Esophagus muscularis mucosa (tissue), 4 donors: ENCODE measurements around the gene NELL1. TPM values are rescaled to one million over a fixed set of nuclear protein-coding genes. Genes with fewer than 3 reads are reported as not detected.

Source experiments
- DNase-seq: peaks from one replicate; pipeline ENCODE4 v3.0.0-alpha.2; 2017; ENCODE audit errors: extremely low spot score
- H3K27ac ChIP-seq, 4 donors: fragments of 200-600 bp; sonication (generic); replicated peaks in 1 of 4; 1 replicate in 3 of 4; 2 replicates in 1 of 4; pipeline ENCODE4 v1.5.1; 2016 to 2019; ENCODE audit warnings: mild to moderate bottlenecking in 1 of 4
- H3K27me3 ChIP-seq, 4 donors: fragments of 200-600 bp; sonication (generic); one replicate each; pipeline versions ENCODE4 v1.5.1 to v1.6.0; 2016 to 2019
- H3K36me3 ChIP-seq, 4 donors: fragments of 200-600 bp; sonication (generic); one replicate each; pipeline ENCODE4 v1.5.1; 2016 to 2019
- H3K4me1 ChIP-seq, 4 donors: fragments of 200-600 bp; sonication (generic); one replicate each; pipeline ENCODE4 v1.5.1; 2016 to 2019
- H3K4me3 ChIP-seq, 4 donors: fragments of 200-600 bp; sonication (generic); 1 replicate in 2 of 4; 2 replicates in 2 of 4; pipeline ENCODE4 v1.5.1; 2016 to 2019; ENCODE audit warnings: mild to moderate bottlenecking in 4 of 4, moderate library complexity in 1 of 4
- H3K9me3 ChIP-seq, 4 donors: fragments of 200-600 bp; sonication (generic); 1 replicate in 3 of 4; 2 replicates in 1 of 4; pipeline ENCODE4 v1.5.1; 2016 to 2019
- CTCF ChIP-seq, 3 experiments: fragments of 200-600 bp in 2 of 3; fragments of 450-650 bp in 1 of 3; sonication (generic) in 2 of 3; IDR thresholded peaks; one replicate each; pipeline ENCODE4 v1.5.1; 2017 to 2019; ENCODE audit warnings: antibody characterized with exemption in 3 of 3, mild to moderate bottlenecking in 2 of 3, moderate library complexity in 1 of 3
- EP300 ChIP-seq: sonication (generic); formaldehyde crosslinking; IDR thresholded peaks from one replicate; pipeline ENCODE4 v1.6.1; 2017; ENCODE audit warnings: antibody characterized with exemption
- POLR2A ChIP-seq: fragments of 450-650 bp; IDR thresholded peaks from one replicate; pipeline ENCODE4 v1.6.1; 2017; ENCODE audit warnings: antibody characterized with exemption, moderate library complexity, mild to moderate bottlenecking, low read depth
- POLR2AphosphoS5 ChIP-seq, 2 donors: sonication (generic); formaldehyde crosslinking; IDR thresholded peaks; one replicate each; pipeline ENCODE4 v1.6.1; 2017; ENCODE audit warnings: antibody characterized with exemption in 2 of 2
- WGBS: methylation state at CpG from one replicate; pipeline ENCODE4 v1.1.5; 2018; 5-methylcytosine and 5-hydroxymethylcytosine counted together
- intact Hi-C: fragments of 100-400 bp; cut with DNase I; formaldehyde crosslinking; loops from one replicate; pipeline ENCODE4 v1.15.1; 2023
- total RNA-seq, 4 donors: library from RNA; depleted of rRNA; stranded (reverse); fragments of >200 nt; gene quantifications; one replicate each; pipeline versions ENCODE4 v1.1.0 to v1.2.1, GENCODE V29; 2016

Gene NELL1
- total RNA-seq, 4 donors from 2014 or later, result 0.65 to 2.7 (median 0.90) TPM

- intact Hi-C loops, result no loop called here
- H3K36me3 ChIP-seq, result no peaks in the 10 kb centered on the region
- H3K27me3 ChIP-seq, result peaks cover 0 to 15% (median 1%) of the 10 kb centered on the region in 4 donors
- no peak overlapping the region for H3K4me3 ChIP-seq
- no peak overlapping the region for H3K27ac ChIP-seq
- no peaks in the 10 kb centered on the region for H3K9me3 ChIP-seq
- DNase-seq, result no peak
- H3K4me1 ChIP-seq, result no peaks in the 10 kb centered on the region
- WGBS, result 43% methylated on average over 4 of the region's 4 CpGs
- TF ChIP-seq CTCF (IDR thresholded peaks at IDR 0.05), result peak; percentile 78 to 91 (median 78)
- TF ChIP-seq EP300, result no peak
- TF ChIP-seq POLR2A, result no peak
- no peak for TF ChIP-seq POLR2AphosphoS5 (IDR thresholded peaks at IDR 0.05)
Measured at GRCh38 chr11:20647976-20648565, 21.3 kb upstream of the NELL1 start.

GRCh38 chr11:20652150-20652806 lies 17.1 kb upstream of the NELL1 start:
- no peaks in the 10 kb centered on the region for H3K4me1 ChIP-seq
- H3K9me3 ChIP-seq, result no peaks in the 10 kb centered on the region
- WGBS, result 85% methylated on average over 13 of the region's 13 CpGs
- no peak overlapping the region for H3K4me3 ChIP-seq
- H3K36me3 ChIP-seq, result no peaks in the 10 kb centered on the region
- TF ChIP-seq CTCF (IDR thresholded peaks at IDR 0.05) (no peak), POLR2A (no peak), POLR2AphosphoS5 (IDR thresholded peaks at IDR 0.05) (no peak), EP300 (no peak)
- peaks cover 0 to 16% (median 1%) of the 10 kb centered on the region in 4 donors for H3K27me3 ChIP-seq
- intact Hi-C loops, result no loop called here
- H3K27ac ChIP-seq, result no peak overlapping the region
- no peak for DNase-seq

- no peaks in the 10 kb centered on the region for H3K4me1 ChIP-seq
- H3K27me3 ChIP-seq, result peaks cover 0 to 16% (median 0%) of the 10 kb centered on the region in 4 donors
- intact Hi-C loops, result no loop called here
- WGBS, result 65% methylated on average over 3 of the region's 3 CpGs
- no peak for DNase-seq
- TF ChIP-seq EP300, result no peak
- no peak for TF ChIP-seq CTCF (IDR thresholded peaks at IDR 0.05)
- no peak for TF ChIP-seq POLR2A
- no peak for TF ChIP-seq POLR2AphosphoS5 (IDR thresholded peaks at IDR 0.05)
- no peak overlapping the region for H3K27ac ChIP-seq
- H3K4me3 ChIP-seq, result no peak overlapping the region
- H3K36me3 ChIP-seq, result no peaks in the 10 kb centered on the region
- no peaks in the 10 kb centered on the region for H3K9me3 ChIP-seq
Measured at GRCh38 chr11:20654038-20654437, 15.3 kb upstream of the NELL1 start.

GRCh38 chr11:20656901-20657300 lies 12.5 kb upstream of the NELL1 start:
- Histone ChIP-seq H3K9me3 (no peaks in the 10 kb centered on the region), H3K4me3 (no peak overlapping the region), H3K4me1 (no peaks in the 10 kb centered on the region), H3K36me3 (no peaks in the 10 kb centered on the region), H3K27ac (no peak overlapping the region), H3K27me3 (peaks cover 0 to 16% (median 0%) of the 10 kb centered on the region in 4 donors)
- no peak for TF ChIP-seq EP300
- no peak for TF ChIP-seq CTCF (IDR thresholded peaks at IDR 0.05)
- WGBS, result 88% methylated on average over 4 of the region's 4 CpGs
- no peak for DNase-seq
- intact Hi-C loops, result no loop called here

GRCh38 chr11:20658135-20658534 lies 11.3 kb upstream of the NELL1 start:
- no peak for DNase-seq
- Histone ChIP-seq H3K27ac (no peak overlapping the region), H3K36me3 (no peaks in the 10 kb centered on the region), H3K9me3 (no peaks in the 10 kb centered on the region), H3K4me3 (no peak overlapping the region), H3K4me1 (no peaks in the 10 kb centered on the region), H3K27me3 (peaks cover 0 to 6% (median 0%) of the 10 kb centered on the region in 4 donors)
- no peak for TF ChIP-seq EP300
- TF ChIP-seq POLR2AphosphoS5 (IDR thresholded peaks at IDR 0.05), result no peak
- no peak for TF ChIP-seq CTCF (IDR thresholded peaks at IDR 0.05)
- TF ChIP-seq POLR2A, result no peak
- 69% methylated on average over 1 of the region's 1 CpG for WGBS
- intact Hi-C loops, result no loop called here
